ENCODE data around the gene POP4. TPM values are rescaled to one million over a fixed set of nuclear protein-coding genes. Genes with fewer than 3 reads are reported as not detected.
A peak's percentile ranks its signal among the peaks of the same experiment; 100 is the strongest.
"Not testable (repeated sequence)": the region's sequence is repeated elsewhere in the genome, so short reads cannot be mapped to it uniquely, and the experiment has no call there.

Gene POP4
- total and polyA plus RNA-seq, 2 of the 13 experiments (the other 11 are each of a cell fraction or from before 2014, with no cell fraction given): 32.2 to 84.0 TPM

DNA sequence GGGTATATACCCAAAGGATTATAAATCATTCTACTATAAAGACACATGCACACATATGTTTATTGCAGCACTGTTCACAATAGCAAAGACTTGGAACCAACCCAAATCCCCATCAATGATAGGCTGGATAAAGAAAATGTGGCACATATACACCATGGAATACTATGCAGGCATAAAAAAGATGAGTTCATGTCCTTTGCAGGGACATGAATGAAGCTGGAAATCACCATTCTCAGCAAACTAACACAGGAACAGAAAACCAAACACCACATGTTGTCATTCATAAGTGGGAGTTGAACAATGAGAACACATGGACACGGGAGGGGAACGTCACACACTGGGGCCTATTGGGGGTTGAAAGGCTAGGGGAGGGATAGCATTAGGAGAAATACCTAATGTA is 47.0 kb upstream of the POP4 start:
- BruUV-seq (replicated peaks); FAIRE-seq; H3K27ac ChIP-seq (ENCODE audit: extremely low read length, insufficient read depth, low read length); H3K27me3 ChIP-seq (ENCODE audit: control insufficient read depth in 1 of 2, insufficient read depth in 2 of 2, low read length in 2 of 2); CTCF ChIA-PET (ENCODE audit: low intra/inter-chr PET ratio, low total read pairs); H4K20me1 ChIP-seq (ENCODE audit: insufficient read depth, low read length); POLR2A ChIA-PET; H2AFZ ChIP-seq (ENCODE audit: low read length); H3K79me2 ChIP-seq (ENCODE audit: insufficient read depth, low read length); H3K9ac ChIP-seq (ENCODE audit: insufficient read depth, low read depth, low read length); H3K4me1 ChIP-seq (ENCODE audit: insufficient read depth, low read length); ATAC-seq; DNase-seq (ENCODE audit: low spot score); H3K4me2 ChIP-seq (ENCODE audit: low read depth, low read length); in situ Hi-C loops (cut with HindIII; ENCODE audit: extremely low pct_ligation_motif_present, low pct_unique_long_range_greater_than_20kb); H3K36me3 ChIP-seq (replicated peaks in 1 of 2; ENCODE audit: control insufficient read depth in 1 of 2, insufficient read depth in 2 of 2, low read length in 2 of 2); H3K4me3 ChIP-seq (replicated peaks in 1 of 3; ENCODE audit: insufficient read depth in 1 of 3, low read depth in 2 of 3, low read length in 3 of 3); intact Hi-C loops (cut with micrococcal nuclease; ENCODE audit: unreplicated experiment): not testable (repeated sequence)
- WGBS (ENCODE audit: low lambda C conversion rate): 0% methylated on average over 2 of the region's 2 CpGs
- H3K9me3 ChIP-seq (ENCODE audit: low read length): peaks cover 14% of the 10 kb centered on the region

DNA sequence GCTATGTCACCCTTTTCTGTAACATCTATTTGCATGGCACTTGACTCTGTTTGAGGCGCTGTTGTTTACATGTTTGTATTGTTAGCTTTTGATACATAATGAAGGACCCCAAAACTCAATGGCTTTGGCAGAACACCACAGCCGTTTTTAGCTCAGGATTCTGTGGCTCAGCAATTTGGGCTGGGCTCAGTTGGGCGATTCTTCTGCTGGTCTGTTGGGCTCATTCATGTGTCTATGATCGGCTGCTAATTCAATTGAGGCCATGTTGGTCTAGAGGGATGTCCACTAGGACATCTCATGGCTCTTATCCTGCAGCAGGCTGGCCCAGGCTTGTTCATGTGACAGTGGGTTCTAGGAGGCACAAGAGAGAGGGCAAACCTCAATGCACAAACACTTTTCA is 46.3 kb upstream of the POP4 start:
- intact Hi-C loops (cut with micrococcal nuclease; ENCODE audit: unreplicated experiment) (no loop called here), in situ Hi-C loops (cut with HindIII; ENCODE audit: extremely low pct_ligation_motif_present, low pct_unique_long_range_greater_than_20kb) (no loop called here)
- Histone ChIP-seq H3K4me3 (replicated peaks in 1 of 3; ENCODE audit: insufficient read depth in 1 of 3, low read depth in 2 of 3, low read length in 3 of 3) (no peak overlapping the region), H3K27me3 (ENCODE audit: control insufficient read depth in 1 of 2, insufficient read depth in 2 of 2, low read length in 2 of 2) (0 out of 5 replicates have a peak, but pooled peaks cover 0 to 1% of the 10 kb centered on the region in 2 experiments), H3K36me3 (replicated peaks in 1 of 2; ENCODE audit: control insufficient read depth in 1 of 2, insufficient read depth in 2 of 2, low read length in 2 of 2) (no peaks in the 10 kb centered on the region), H3K27ac (ENCODE audit: extremely low read length, insufficient read depth, low read length) (no peak overlapping the region), H3K79me2 (ENCODE audit: insufficient read depth, low read length) (no peaks in the 10 kb centered on the region), H3K9me3 (ENCODE audit: low read length) (peaks cover 9% of the 10 kb centered on the region; the same call in 1 of the 2 replicates), H3K4me1 (ENCODE audit: insufficient read depth, low read length) (no peaks in the 10 kb centered on the region), H4K20me1 (ENCODE audit: insufficient read depth, low read length) (no peaks in the 10 kb centered on the region), H3K9ac (ENCODE audit: insufficient read depth, low read depth, low read length) (no peak overlapping the region), H3K4me2 (ENCODE audit: low read depth, low read length) (no peak overlapping the region), H2AFZ (ENCODE audit: low read length) (no peak overlapping the region)
- DNase-seq (ENCODE audit: low spot score) (no peak), FAIRE-seq (no peak), ATAC-seq (no peak)
- POLR2A ChIA-PET: no interaction called here
- TF ChIP-seq ZNF331 (CRISPR knock-in tag; IDR thresholded peaks at IDR 0.05) (peak; percentile 98), ZBTB38 (CRISPR knock-in tag; IDR thresholded peaks at IDR 0.05) (no peak)
- 33% methylated on average over 4 of the region's 4 CpGs for WGBS (ENCODE audit: low lambda C conversion rate)
- CTCF ChIA-PET (ENCODE audit: low intra/inter-chr PET ratio, low total read pairs): no interaction called here
- no TSS peak for BruUV-seq (replicated peaks)
